Esophagus muscularis mucosa (tissue), 4 donors: ENCODE results near the gene INO80E. TPM values are rescaled to one million over a fixed set of nuclear protein-coding genes. Genes with fewer than 3 reads are reported as not detected.

Experiments used
- DNase-seq: peaks from one replicate; pipeline ENCODE4 v3.0.0-alpha.2; 2017; ENCODE audit errors: extremely low spot score
- H3K27ac ChIP-seq, 4 donors: fragments of 200-600 bp; sonication (generic); replicated peaks in 1 of 4; 1 replicate in 3 of 4; 2 replicates in 1 of 4; pipeline ENCODE4 v1.5.1; 2016 to 2019; ENCODE audit warnings: mild to moderate bottlenecking in 1 of 4
- H3K27me3 ChIP-seq, 4 donors: fragments of 200-600 bp; sonication (generic); one replicate each; pipeline versions ENCODE4 v1.5.1 to v1.6.0; 2016 to 2019
- H3K36me3 ChIP-seq, 4 donors: fragments of 200-600 bp; sonication (generic); one replicate each; pipeline ENCODE4 v1.5.1; 2016 to 2019
- H3K4me1 ChIP-seq, 4 donors: fragments of 200-600 bp; sonication (generic); one replicate each; pipeline ENCODE4 v1.5.1; 2016 to 2019
- H3K4me3 ChIP-seq, 4 donors: fragments of 200-600 bp; sonication (generic); 1 replicate in 2 of 4; 2 replicates in 2 of 4; pipeline ENCODE4 v1.5.1; 2016 to 2019; ENCODE audit warnings: mild to moderate bottlenecking in 4 of 4, moderate library complexity in 1 of 4
- H3K9me3 ChIP-seq, 4 donors: fragments of 200-600 bp; sonication (generic); 1 replicate in 3 of 4; 2 replicates in 1 of 4; pipeline ENCODE4 v1.5.1; 2016 to 2019
- CTCF ChIP-seq, 3 experiments: fragments of 200-600 bp in 2 of 3; fragments of 450-650 bp in 1 of 3; sonication (generic) in 2 of 3; IDR thresholded peaks; one replicate each; pipeline ENCODE4 v1.5.1; 2017 to 2019; ENCODE audit warnings: antibody characterized with exemption in 3 of 3, mild to moderate bottlenecking in 2 of 3, moderate library complexity in 1 of 3
- EP300 ChIP-seq: sonication (generic); formaldehyde crosslinking; IDR thresholded peaks from one replicate; pipeline ENCODE4 v1.6.1; 2017; ENCODE audit warnings: antibody characterized with exemption
- POLR2A ChIP-seq: fragments of 450-650 bp; IDR thresholded peaks from one replicate; pipeline ENCODE4 v1.6.1; 2017; ENCODE audit warnings: antibody characterized with exemption, moderate library complexity, mild to moderate bottlenecking, low read depth
- POLR2AphosphoS5 ChIP-seq, 2 donors: sonication (generic); formaldehyde crosslinking; IDR thresholded peaks; one replicate each; pipeline ENCODE4 v1.6.1; 2017; ENCODE audit warnings: antibody characterized with exemption in 2 of 2
- WGBS: methylation state at CpG from one replicate; pipeline ENCODE4 v1.1.5; 2018; 5-methylcytosine and 5-hydroxymethylcytosine counted together
- intact Hi-C: fragments of 100-400 bp; cut with DNase I; formaldehyde crosslinking; loops from one replicate; pipeline ENCODE4 v1.15.1; 2023
- total RNA-seq, 4 donors: library from RNA; depleted of rRNA; stranded (reverse); fragments of >200 nt; gene quantifications; one replicate each; pipeline versions ENCODE4 v1.1.0 to v1.2.1, GENCODE V29; 2016

INO80E gene
- total RNA-seq, 4 donors from 2014 or later, result 38.2 to 58.1 (median 43.5) TPM

- no peaks in the 10 kb centered on the region for H3K36me3 ChIP-seq
- H3K4me3 ChIP-seq, result no peak overlapping the region
- intact Hi-C loops, result no loop called here
- no peaks in the 10 kb centered on the region for H3K9me3 ChIP-seq
- no peak for DNase-seq
- no peak overlapping the region for H3K27ac ChIP-seq
- H3K27me3 ChIP-seq, result peaks cover 0 to 21% (median 0%) of the 10 kb centered on the region in 4 donors
- 24% methylated on average over 5 of the region's 5 CpGs for WGBS
- H3K4me1 ChIP-seq, result no peaks in the 10 kb centered on the region
- TF ChIP-seq CTCF (IDR thresholded peaks at IDR 0.05) (peak; percentile 41 to 48 (median 42)), EP300 (no peak)
These were observed 45.8 kb downstream of the INO80E start for GRCh38 chr16:30041841-30042240.

- no peak for TF ChIP-seq POLR2AphosphoS5 (IDR thresholded peaks at IDR 0.05)
- TF ChIP-seq CTCF (IDR thresholded peaks at IDR 0.05), result no peak
- TF ChIP-seq EP300, result no peak
- TF ChIP-seq POLR2A, result no peak
- no peak for DNase-seq
- H3K36me3 ChIP-seq, result no peaks in the 10 kb centered on the region
- H3K27ac ChIP-seq, result no peak overlapping the region
- no peak overlapping the region for H3K4me3 ChIP-seq
- no peaks in the 10 kb centered on the region for H3K4me1 ChIP-seq
- H3K27me3 ChIP-seq, result peaks cover 0 to 6% (median 0%) of the 10 kb centered on the region in 4 donors
- no peaks in the 10 kb centered on the region for H3K9me3 ChIP-seq
- intact Hi-C loops, result no loop called here
- 75% methylated on average over 8 of the region's 8 CpGs for WGBS
These were observed 50.1 kb downstream of the INO80E start for GRCh38 chr16:30046178-30046577.

GRCh38 chr16:30046588-30046987 lies 50.5 kb downstream of the INO80E start:
- H3K27ac ChIP-seq, result no peak overlapping the region
- no peaks in the 10 kb centered on the region for H3K4me1 ChIP-seq
- 75% methylated on average over 1 of the region's 1 CpG for WGBS
- no peaks in the 10 kb centered on the region for H3K9me3 ChIP-seq
- TF ChIP-seq POLR2A, result no peak
- no peak for TF ChIP-seq CTCF (IDR thresholded peaks at IDR 0.05)
- no peak for TF ChIP-seq EP300
- no peak for TF ChIP-seq POLR2AphosphoS5 (IDR thresholded peaks at IDR 0.05)
- peaks cover 0 to 6% (median 0%) of the 10 kb centered on the region in 4 donors for H3K27me3 ChIP-seq
- no peak overlapping the region for H3K4me3 ChIP-seq
- H3K36me3 ChIP-seq, result no peaks in the 10 kb centered on the region
- DNase-seq, result no peak
- intact Hi-C loops, result no loop called here

GRCh38 chr16:30049871-30050270 lies 53.8 kb downstream of the INO80E start:
- DNase-seq, result no peak
- H3K36me3 ChIP-seq, result no peaks in the 10 kb centered on the region
- no peak for TF ChIP-seq EP300
- no peak for TF ChIP-seq POLR2AphosphoS5 (IDR thresholded peaks at IDR 0.05)
- TF ChIP-seq CTCF (IDR thresholded peaks at IDR 0.05), result no peak
- TF ChIP-seq POLR2A, result no peak
- H3K4me1 ChIP-seq, result peaks cover 9 to 22% (median 16%) of the 10 kb centered on the region in 4 donors
- WGBS, result 90% methylated on average over 8 of the region's 8 CpGs
- no peaks in the 10 kb centered on the region for H3K9me3 ChIP-seq
- H3K27me3 ChIP-seq, result no peaks in the 10 kb centered on the region
- H3K4me3 ChIP-seq, result no peak overlapping the region
- intact Hi-C loops, result no loop called here
- H3K27ac ChIP-seq, result no peak overlapping the region

- no peak for DNase-seq
- Histone ChIP-seq H3K27ac (no peak overlapping the region), H3K27me3 (no peaks in the 10 kb centered on the region), H3K4me3 (no peak overlapping the region), H3K36me3 (no peaks in the 10 kb centered on the region), H3K4me1 (peaks cover 9 to 25% (median 16%) of the 10 kb centered on the region in 4 donors), H3K9me3 (no peaks in the 10 kb centered on the region)
- WGBS, result 88% methylated on average over 3 of the region's 3 CpGs
- TF ChIP-seq POLR2AphosphoS5 (IDR thresholded peaks at IDR 0.05), result no peak
- TF ChIP-seq EP300, result no peak
- no peak for TF ChIP-seq POLR2A
- no peak for TF ChIP-seq CTCF (IDR thresholded peaks at IDR 0.05)
- intact Hi-C loops, result no loop called here
These were observed 55.5 kb downstream of the INO80E start for GRCh38 chr16:30051518-30051917.
